AG09319 (cell line): Measurements from ENCODE around the gene DHX58.

Experiments
- DNase-seq: peaks from one replicate; pipeline ENCODE4 v3.0.0-alpha.2; 2010; ENCODE audit warnings: low read depth; ENCODE audit errors: extremely low read depth
- CTCF ChIP-seq: IDR thresholded peaks from 2 replicates; pipeline ENCODE4 v1.5.1; 2011; ENCODE audit warnings: low read depth, mild to moderate bottlenecking, inconsistent platforms, low read length, moderate library complexity

DHX58 gene

GRCh38 chr17:42087042-42087701 is 25.3 kb downstream of the DHX58 start:
- no peak for DNase-seq

GRCh38 chr17:42081516-42082129 is 30.9 kb downstream of the DHX58 start:
- TF ChIP-seq CTCF = no peak

More at GRCh38 chr17:42087042-42087701, 25.3 kb downstream of the DHX58 start:
- no peak for TF ChIP-seq CTCF

GRCh38 chr17:42079541-42079940 is 33.0 kb downstream of the DHX58 start:
- no peak for TF ChIP-seq CTCF
- no peak for DNase-seq

More at GRCh38 chr17:42081516-42082129, 30.9 kb downstream of the DHX58 start:
- no peak for DNase-seq

- DNase-seq = no peak
- TF ChIP-seq CTCF = no peak
Measured at GRCh38 chr17:42078396-42079043, 34.0 kb downstream of the DHX58 start.

- no peak for TF ChIP-seq CTCF
- DNase-seq = no peak
Measured at GRCh38 chr17:42077755-42078154, 34.8 kb downstream of the DHX58 start.

GRCh38 chr17:42076797-42077559 is 35.5 kb downstream of the DHX58 start:
- DNase-seq = no peak
- TF ChIP-seq CTCF = no peak
